Measurements from ENCODE around the gene EXOC4. TPM values are rescaled to one million over a fixed set of nuclear protein-coding genes. Genes with fewer than 3 reads are reported as not detected.

The EXOC4 gene
- total RNA-seq, 1 donor from 2014 or later: 99.2 TPM

GRCh38 chr7:133921635-133922182, 668.8 kb downstream of the EXOC4 start:
- TF ChIP-seq, protein P1, sequence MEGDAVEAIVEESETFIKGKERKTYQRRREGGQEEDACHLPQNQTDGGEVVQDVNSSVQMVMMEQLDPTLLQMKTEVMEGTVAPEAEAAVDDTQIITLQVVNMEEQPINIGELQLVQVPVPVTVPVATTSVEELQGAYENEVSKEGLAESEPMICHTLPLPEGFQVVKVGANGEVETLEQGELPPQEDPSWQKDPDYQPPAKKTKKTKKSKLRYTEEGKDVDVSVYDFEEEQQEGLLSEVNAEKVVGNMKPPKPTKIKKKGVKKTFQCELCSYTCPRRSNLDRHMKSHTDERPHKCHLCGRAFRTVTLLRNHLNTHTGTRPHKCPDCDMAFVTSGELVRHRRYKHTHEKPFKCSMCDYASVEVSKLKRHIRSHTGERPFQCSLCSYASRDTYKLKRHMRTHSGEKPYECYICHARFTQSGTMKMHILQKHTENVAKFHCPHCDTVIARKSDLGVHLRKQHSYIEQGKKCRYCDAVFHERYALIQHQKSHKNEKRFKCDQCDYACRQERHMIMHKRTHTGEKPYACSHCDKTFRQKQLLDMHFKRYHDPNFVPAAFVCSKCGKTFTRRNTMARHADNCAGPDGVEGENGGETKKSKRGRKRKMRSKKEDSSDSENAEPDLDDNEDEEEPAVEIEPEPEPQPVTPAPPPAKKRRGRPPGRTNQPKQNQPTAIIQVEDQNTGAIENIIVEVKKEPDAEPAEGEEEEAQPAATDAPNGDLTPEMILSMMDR (IDR thresholded peaks at IDR 0.05): no peak
- TF ChIP-seq POLR2A (IDR thresholded peaks at IDR 0.05) (no peak), POLR2AphosphoS5 (IDR thresholded peaks at IDR 0.05; ENCODE audit: insufficient read depth in 1 of 2, low read depth in 1 of 2) (no peak)
- DNase-seq (ENCODE audit: extremely low spot score in 2 of 2): no peak
- Histone ChIP-seq H3K27ac (no peak overlapping the region), H3K9me3 (peaks cover 3% of the 10 kb centered on the region), H3K36me3 (peaks cover 0 to 20% of the 10 kb centered on the region in 2 donors), H3K27me3 (no peaks in the 10 kb centered on the region), H3K4me1 (no peaks in the 10 kb centered on the region), H3K4me3 (no peak overlapping the region)
- intact Hi-C loops (cut with DNase I): no loop called here

DNA sequence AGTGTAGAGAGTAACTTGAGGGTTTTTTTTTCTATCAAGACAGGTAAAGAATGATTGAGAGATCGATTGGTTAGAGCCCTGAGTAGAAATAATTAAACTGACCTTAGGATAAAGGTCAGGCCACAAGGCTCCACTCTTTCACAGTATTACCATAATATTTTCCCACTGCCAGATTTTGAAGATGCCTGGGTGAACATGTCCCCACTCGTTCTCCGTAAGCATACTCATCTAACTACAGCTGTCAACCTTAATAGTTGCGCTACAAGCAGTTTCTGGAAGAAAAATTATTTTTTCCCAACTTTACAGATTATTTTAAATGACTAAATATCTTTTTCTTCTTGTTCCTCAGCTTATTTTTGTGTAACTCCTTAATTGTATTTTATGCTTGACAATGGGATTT, 671.1 kb downstream of the EXOC4 start:
- DNase-seq (ENCODE audit: extremely low spot score in 2 of 2): no peak
- intact Hi-C loops (cut with DNase I): no loop called here
- Histone ChIP-seq H3K36me3 (peaks cover 0 to 19% of the 10 kb centered on the region in 2 donors), H3K4me1 (no peaks in the 10 kb centered on the region), H3K27ac (no peak overlapping the region), H3K27me3 (no peaks in the 10 kb centered on the region), H3K4me3 (no peak overlapping the region), H3K9me3 (peaks cover 3% of the 10 kb centered on the region)
- TF ChIP-seq POLR2AphosphoS5 (IDR thresholded peaks at IDR 0.05; ENCODE audit: insufficient read depth in 1 of 2, low read depth in 1 of 2) (no peak), POLR2A (IDR thresholded peaks at IDR 0.05) (no peak)
- TF ChIP-seq, protein P1 (IDR thresholded peaks at IDR 0.05): no peak

DNA sequence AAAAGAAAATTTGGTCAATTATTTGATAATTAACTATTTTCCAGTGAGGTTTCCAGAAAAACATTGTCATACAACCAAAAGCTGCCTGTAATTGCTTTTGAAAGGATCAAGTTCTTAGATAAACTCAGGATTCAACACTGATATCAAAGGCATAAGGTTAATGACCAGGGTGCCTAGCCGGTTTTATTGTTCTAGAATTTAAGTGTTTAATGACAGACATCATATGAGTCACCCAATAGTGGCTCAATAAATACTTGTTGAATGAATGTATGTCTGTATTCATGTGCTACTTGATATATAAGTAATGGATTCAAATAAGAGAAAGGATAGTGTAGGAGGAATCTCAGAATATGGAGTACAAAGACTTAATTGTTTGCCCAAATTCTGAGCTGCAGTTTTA, 678.2 kb downstream of the EXOC4 start:
- intact Hi-C loops (cut with DNase I): no loop called here

DNA sequence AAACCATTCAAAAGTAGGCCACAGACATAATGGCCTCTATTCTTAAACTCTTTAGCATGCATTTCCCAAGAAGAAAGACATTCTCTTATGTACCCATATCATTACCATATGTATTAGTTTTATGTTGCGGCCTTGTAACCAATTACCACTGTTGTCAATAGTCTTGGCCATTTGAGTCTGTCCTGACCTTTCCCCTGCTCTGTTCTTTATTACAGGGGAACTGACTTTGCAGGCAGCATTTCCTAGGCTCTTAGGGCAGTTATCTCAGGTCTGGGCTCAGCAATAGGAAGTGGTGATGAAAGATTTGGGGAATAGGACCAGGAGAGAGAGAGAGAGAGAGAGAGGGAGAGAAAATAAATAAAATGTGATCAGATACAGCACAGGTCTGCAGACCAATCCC, 679.7 kb downstream of the EXOC4 start:
- H3K4me3 ChIP-seq: no peak overlapping the region
- H3K9me3 ChIP-seq: no peaks in the 10 kb centered on the region
- H3K4me1 ChIP-seq: no peaks in the 10 kb centered on the region
- DNase-seq (ENCODE audit: extremely low spot score in 2 of 2): no peak
- H3K27ac ChIP-seq: no peak overlapping the region
- TF ChIP-seq, protein P1 (IDR thresholded peaks at IDR 0.05): no peak
- TF ChIP-seq POLR2AphosphoS5 (IDR thresholded peaks at IDR 0.05; ENCODE audit: insufficient read depth in 1 of 2, low read depth in 1 of 2) (no peak), POLR2A (IDR thresholded peaks at IDR 0.05) (no peak)
- no peaks in the 10 kb centered on the region for H3K27me3 ChIP-seq
- intact Hi-C loops (cut with DNase I): no loop called here
- H3K36me3 ChIP-seq: no peaks in the 10 kb centered on the region

More for the DNA sequence above, 678.2 kb downstream of the EXOC4 start:
- TF ChIP-seq, protein P1 (IDR thresholded peaks at IDR 0.05): no peak
- TF ChIP-seq POLR2AphosphoS5 (IDR thresholded peaks at IDR 0.05; ENCODE audit: insufficient read depth in 1 of 2, low read depth in 1 of 2) (no peak), POLR2A (IDR thresholded peaks at IDR 0.05) (no peak)
- Histone ChIP-seq H3K27ac (no peak overlapping the region), H3K9me3 (no peaks in the 10 kb centered on the region), H3K27me3 (no peaks in the 10 kb centered on the region), H3K4me1 (no peaks in the 10 kb centered on the region), H3K4me3 (no peak overlapping the region), H3K36me3 (no peaks in the 10 kb centered on the region)
- DNase-seq (ENCODE audit: extremely low spot score in 2 of 2): no peak

GRCh38 chr7:133934262-133934976, 681.5 kb downstream of the EXOC4 start:
- H3K9me3 ChIP-seq: no peaks in the 10 kb centered on the region
- H3K36me3 ChIP-seq: no peaks in the 10 kb centered on the region
- H3K27ac ChIP-seq: no peak overlapping the region
- intact Hi-C loops (cut with DNase I): no loop called here
- no peaks in the 10 kb centered on the region for H3K4me1 ChIP-seq
- H3K4me3 ChIP-seq: no peak overlapping the region
- no peak for DNase-seq (ENCODE audit: extremely low spot score in 2 of 2)
- TF ChIP-seq POLR2AphosphoS5 (IDR thresholded peaks at IDR 0.05; ENCODE audit: insufficient read depth in 1 of 2, low read depth in 1 of 2): no peak
- TF ChIP-seq POLR2A (IDR thresholded peaks at IDR 0.05): no peak
- TF ChIP-seq, protein P1 (IDR thresholded peaks at IDR 0.05): no peak
- no peaks in the 10 kb centered on the region for H3K27me3 ChIP-seq

All from vagina (tissue), 2 donors.